Measurements from ENCODE around the gene MYOZ1.
"Not testable (repeated sequence)": the region's sequence is repeated elsewhere in the genome, so short reads cannot be mapped to it uniquely, and the experiment has no call there.

The MYOZ1 gene

DNA sequence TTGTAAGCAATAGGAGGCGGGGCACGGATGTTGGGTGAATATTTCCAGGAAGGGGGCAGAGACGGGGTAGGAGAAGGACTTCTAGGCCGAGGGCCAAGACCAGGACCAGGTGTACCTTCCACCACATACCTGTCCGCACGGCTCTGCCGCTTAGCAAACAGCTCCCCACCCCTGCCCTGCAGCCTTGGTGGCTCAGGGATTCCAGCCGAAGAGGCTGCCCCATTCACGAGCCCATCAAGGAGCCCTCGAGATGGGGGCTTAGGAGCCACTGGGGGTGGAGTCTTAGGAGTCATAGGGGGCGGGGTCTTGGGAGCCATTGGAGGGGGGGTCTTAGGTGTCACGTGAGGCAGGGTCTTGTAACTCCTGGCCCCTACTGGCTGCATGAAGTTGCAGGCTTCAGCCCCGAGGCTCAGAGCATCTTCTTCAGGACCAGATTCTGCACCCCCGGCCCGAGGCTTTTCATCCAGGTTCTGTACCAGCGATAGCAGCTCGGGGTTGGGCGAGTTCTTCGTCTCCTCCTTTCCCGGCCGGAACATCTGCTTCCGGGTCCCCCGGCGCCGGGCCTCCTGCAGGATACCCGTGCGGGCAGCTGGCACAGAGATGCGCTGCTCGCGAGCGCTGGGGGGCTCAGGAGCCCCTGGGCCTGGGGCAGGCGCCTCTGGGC lies 6.1 kb upstream of the MYOZ1 start:
- peak; percentile 27 for DNase-seq (ENCODE audit: low read depth)

DNA sequence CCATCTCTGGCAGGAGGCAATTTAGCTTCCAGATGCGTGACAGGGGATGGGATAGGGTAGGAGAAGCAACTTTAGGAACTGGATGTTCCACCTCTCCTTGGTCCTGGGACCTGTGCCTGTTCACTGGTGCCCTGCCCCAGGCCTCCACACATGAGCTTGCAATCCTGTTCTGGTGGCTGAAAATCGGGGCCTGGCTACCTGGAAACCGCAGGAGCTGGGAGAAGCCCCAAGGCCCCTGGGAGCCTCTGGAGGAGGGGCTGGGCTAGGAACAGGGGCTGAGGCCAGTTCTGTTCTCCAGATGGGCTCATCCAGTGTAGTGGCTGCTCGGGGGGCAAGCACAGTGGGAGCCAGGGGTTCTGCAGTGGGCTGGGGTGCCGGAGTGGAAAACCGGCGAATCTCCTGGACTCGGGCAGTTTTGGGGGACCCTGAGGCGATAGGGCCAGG lies 5.3 kb upstream of the MYOZ1 start:
- no peak for DNase-seq (ENCODE audit: low read depth)

DNA sequence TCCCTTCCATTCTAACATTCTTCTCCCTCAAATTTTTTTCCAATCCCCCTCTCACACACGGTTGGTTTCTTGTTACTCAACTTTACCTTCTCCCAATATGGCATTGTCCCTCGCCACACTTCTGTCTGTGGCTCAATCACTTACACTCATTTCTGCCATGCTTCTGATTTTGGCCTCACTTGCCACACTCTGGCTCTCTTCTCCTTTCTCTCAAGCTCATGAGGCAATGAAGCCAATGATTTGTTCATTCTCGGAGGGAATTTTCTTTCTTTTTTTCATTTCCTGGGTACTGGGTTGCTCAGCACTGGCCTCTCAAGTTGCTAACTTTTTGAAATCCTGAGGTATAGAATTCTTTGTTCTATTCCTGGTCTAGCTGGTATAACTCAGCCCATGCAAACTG lies 4.0 kb upstream of the MYOZ1 start:
- no peak for DNase-seq (ENCODE audit: low read depth)

- DNase-seq (ENCODE audit: low read depth), result no peak
Measured at GRCh38 chr10:73644767-73645166, 3.5 kb upstream of the MYOZ1 start.

- peak; percentile 60 for DNase-seq (ENCODE audit: low read depth)
Measured at GRCh38 chr10:73644015-73644743, 2.9 kb upstream of the MYOZ1 start.

DNA sequence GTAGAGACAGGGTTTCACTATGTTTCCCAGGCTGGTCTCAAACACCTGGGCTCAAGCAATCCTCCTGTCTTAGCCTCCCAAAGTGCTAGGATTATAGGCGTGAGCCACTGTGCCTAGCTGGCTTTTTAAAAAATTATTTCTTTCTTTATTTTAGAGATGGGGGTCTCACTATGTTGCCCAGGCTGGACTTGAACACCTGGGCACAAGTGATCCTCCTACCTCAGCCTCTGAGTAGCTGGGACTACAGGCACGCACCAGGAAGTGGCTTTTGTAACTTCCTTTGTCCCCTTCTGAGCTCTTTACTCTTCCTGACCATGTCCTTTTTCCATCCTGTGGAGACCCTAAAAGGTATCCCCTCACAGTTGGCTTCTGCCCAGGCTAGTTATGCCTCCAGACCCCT lies 2.1 kb upstream of the MYOZ1 start:
- no peak for DNase-seq (ENCODE audit: low read depth)

DNA sequence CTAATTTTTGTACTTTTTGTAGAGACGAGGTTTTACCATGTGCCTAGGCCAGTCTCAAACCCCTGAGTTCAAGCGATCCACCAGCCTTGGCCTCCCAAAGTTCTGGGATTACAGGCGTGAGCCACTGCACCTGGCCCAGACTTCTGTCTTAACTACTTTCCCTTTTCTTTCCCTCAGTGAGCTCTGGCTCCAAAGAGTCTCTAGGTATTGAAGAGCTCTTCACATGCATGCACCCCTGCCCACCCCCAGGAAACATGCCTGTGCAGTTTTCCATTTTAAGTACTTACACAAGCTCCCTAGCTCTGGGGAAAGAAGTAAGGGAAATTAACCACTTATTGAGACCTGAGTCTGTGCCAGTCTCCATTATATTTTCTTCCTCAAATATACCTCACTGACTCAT lies 2.0 kb downstream of the MYOZ1 start:
- no peak for DNase-seq (ENCODE audit: low read depth)

DNA sequence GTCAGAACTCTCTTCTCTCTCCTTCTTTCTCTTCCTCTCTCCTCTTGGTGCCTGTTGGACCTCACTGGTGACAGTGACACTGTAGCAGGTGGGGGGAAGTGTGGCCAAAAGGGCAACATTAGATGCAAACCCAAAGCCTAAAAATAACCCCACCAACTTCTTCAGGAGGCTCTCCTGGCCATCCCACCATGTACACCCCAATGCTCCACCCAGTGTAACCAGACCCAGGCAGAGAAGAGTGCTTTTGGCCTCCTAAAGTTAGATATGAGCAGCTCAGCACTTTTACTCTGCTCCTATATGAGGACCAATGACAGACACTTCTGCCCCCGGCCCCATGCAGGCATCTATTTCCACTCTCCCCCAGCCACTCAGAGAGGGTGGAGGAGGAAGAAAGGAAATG lies 5.5 kb downstream of the MYOZ1 start:
- no peak for DNase-seq (ENCODE audit: low read depth)

- DNase-seq (ENCODE audit: low read depth), result no peak
Measured at GRCh38 chr10:73634421-73634820, 6.9 kb downstream of the MYOZ1 start.

GRCh38 chr10:73629165-73629564 lies 12.1 kb downstream of the MYOZ1 start:
- DNase-seq (ENCODE audit: low read depth), result no peak

- no peak for DNase-seq (ENCODE audit: low read depth)
Measured at GRCh38 chr10:73628405-73628804, 12.9 kb downstream of the MYOZ1 start.

DNA sequence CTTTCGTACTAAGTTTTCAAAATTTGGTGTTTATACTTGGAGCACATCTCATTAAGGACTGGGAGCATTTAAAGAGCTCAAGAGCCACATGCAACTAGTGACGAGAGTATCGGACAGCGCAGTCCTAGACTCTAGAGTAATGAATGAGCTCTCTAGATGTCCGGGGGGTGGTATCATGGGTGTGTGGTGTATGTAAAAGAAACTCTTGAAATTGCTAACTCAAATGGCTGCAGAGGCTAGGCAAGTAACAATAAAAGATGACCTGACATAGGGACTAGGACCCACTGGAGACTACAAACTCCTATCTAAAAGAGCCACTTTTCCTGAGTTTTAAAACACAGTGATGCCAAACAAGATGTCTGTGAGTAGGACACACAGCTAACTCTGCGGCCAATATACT lies 14.0 kb downstream of the MYOZ1 start:
- DNase-seq (ENCODE audit: low read depth), result no peak

DNA sequence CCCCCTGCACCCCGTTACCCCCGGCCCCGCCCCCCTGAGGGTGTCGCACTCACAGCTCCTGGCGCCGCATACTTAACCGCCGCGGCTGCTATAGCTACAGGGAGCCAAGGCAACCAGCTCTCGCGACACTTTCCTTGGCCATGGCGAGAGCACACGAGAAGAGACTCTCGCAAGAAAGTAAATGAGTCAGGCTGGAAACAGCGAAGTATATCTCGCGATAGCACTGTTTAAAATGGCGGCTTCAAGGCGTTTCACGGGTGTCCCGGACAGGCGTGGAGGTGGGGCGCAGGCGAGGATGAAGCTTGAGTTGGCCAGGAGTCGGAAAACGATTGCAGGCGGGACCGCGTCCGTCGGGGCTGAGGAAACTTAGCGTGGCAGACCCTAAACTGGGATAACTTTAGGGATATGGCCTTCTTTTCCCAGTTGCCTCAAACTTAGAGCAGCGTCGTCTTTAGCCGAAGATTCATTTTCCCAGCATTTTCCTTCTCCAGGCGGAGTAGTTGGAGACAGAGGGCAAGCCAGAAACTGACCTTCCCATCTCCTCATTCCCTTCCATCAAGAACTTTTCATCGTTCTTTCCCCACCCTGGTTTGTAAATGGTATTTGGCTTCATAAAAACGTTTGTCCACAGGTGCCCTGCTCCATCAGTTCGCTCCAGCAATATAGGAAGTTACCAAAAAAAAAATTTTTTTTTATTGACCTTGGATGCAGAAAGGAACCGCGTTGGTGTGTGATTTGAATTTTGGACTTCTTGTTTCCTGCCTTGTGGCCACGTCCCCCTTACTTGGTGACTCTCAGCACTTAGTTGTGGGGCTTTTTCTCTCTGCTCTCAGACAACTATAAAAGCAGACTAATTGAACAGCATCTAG lies 15.2 kb downstream of the MYOZ1 start:
- peak; percentile 96 for DNase-seq (ENCODE audit: low read depth)

DNA sequence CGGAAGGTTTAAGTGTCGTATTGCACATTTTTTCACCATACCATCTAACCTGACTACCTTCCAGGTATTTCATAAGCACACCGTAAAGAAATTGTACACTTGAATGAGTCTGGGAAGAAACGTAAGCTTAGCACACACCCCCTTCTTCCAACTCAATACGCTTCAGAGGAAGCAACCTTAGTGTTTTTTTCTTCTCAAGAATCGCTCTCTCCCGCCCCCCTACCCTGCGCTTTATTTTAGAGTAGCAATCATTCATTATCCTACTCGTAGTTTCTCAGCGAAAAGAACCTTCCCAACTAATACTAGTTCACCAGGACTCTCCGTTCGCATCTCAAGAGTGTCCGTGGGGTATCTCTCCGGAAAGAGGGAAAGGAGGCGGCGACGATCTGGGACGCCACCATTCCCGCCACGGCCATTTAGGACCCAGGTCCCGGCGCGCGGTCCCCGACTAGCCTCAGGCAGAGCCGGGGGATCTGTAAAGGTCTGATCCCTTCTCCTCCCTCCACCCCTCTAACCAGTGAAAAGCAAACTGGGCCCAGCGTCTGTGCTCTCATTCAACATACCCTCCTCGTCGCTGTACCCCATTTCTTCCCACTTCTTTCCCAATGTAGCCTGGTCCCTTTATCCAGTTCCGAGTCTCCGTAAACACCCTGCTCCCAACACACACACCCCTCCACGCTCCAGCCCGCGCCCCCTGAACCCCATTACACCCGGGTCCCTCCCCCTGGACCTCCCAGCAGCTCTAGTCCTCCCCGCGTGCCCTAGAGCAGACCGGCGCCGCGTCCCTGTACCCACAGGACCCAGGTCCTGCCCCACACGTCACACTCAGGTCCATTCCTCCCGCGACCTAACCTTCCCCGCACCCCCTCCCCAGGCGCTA lies 16.0 kb downstream of the MYOZ1 start:
- peak; percentile 34 for DNase-seq (ENCODE audit: low read depth)

DNA sequence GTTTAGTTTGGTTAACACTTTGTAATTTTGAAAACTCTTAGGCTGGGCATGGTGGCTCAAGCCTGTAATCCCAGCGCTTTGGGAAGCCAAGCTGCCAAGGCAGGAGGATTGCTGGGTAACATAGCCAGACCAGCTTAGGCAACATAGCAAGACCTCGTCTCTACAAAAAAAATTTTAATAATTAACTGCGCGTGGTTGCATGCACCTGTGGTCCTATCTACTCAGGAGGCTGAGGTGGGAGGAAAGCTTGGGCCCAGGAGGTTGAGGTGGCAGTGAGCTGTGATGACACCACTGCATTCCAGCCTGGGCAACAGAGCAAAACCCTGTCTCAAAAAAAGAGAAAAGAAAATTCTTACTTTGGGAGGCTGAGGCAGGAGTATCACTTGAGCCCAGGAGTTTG lies 18.2 kb downstream of the MYOZ1 start:
- no peak for DNase-seq (ENCODE audit: low read depth)

DNA sequence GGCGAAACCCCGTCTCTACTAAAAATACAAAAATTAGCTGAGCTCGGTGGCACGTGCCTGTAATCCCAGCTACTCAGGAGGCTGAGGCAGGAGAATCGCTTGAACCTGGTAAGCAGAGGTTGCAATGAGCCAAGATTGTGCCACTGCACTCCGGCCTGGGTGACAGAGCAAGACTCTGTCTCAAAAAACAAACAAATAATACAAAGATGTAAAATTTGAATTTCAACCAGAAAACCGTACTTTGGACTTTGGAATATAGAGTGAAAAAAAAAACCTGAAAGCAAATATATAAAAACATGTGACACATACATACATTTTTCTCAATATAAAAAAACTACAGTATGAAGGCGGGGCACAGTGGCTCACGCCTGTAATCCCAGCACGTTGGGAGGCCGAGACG lies 20.3 kb downstream of the MYOZ1 start:
- not testable (repeated sequence) for DNase-seq (ENCODE audit: low read depth)

- DNase-seq (ENCODE audit: low read depth), result not testable (repeated sequence)
Measured at GRCh38 chr10:73617143-73617542, 24.1 kb downstream of the MYOZ1 start.

- DNase-seq (ENCODE audit: low read depth), result no peak
Measured at GRCh38 chr10:73614720-73615119, 26.6 kb downstream of the MYOZ1 start.

DNA sequence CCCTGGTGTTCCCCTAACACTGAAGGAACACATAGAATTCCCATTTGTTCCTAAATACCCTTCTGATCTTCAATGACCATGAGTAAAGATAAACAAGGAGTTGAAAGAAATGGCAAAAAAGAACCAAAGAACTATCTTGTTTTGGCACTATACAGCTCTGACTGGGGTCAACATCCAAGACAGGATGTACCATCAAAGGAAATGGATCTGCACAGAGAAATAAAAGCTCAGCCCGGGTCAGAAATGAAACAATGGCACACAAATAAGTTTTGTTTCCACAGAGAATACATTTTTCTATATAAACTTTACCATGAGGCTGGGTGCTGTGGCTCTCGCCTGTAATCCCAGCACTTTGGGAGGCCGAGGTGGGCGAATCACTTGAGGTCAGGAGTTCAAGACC lies 32.2 kb downstream of the MYOZ1 start:
- no peak for DNase-seq (ENCODE audit: low read depth)

DNA sequence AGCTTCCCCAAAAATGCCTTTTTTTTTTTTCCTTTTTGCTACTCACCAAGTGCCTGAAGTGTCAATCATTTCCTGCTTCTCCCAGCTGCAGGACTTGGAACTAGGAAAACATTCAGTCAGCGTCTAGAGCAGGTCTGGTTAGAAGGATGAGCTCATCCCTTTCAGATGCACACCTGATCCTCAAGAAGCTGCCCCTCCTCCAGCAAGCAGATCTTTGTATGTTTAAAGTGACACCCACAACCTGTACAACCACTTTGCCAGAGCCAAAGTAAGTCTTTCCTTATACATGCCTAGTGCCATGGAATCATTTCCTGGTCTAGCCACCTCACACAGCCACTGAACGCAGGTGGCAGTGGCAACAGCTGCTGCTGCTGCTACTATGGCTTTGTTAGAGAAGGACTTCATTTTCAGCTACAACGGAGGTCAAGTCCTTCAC lies 39.8 kb downstream of the MYOZ1 start:
- DNase-seq (ENCODE audit: low read depth), result no peak

GRCh38 chr10:73597346-73597745 lies 43.9 kb downstream of the MYOZ1 start:
- DNase-seq (ENCODE audit: low read depth), result no peak

GRCh38 chr10:73593812-73594211 lies 47.5 kb downstream of the MYOZ1 start:
- no peak for DNase-seq (ENCODE audit: low read depth)
